NT2/D1 (cell line): ENCODE results near the gene HMGN5.

Experiments used
- DNase-seq: peaks from one replicate; pipeline ENCODE4 v3.0.0-alpha.2; 2011; ENCODE audit warnings: low read depth, low spot score
- H3K27me3 ChIP-seq: 2 replicates; pipeline ENCODE4 v1.6.0; 2011; ENCODE audit warnings: mild to moderate bottlenecking; ENCODE audit not compliant: insufficient read length, insufficient read depth
- H3K36me3 ChIP-seq: 2 replicates; pipeline ENCODE4 v1.6.1; 2011; ENCODE audit warnings: mild to moderate bottlenecking, low read length, mixed read lengths; ENCODE audit not compliant: insufficient read depth, insufficient read length
- H3K4me1 ChIP-seq: 2 replicates; pipeline ENCODE4 v1.5.1; 2011; ENCODE audit not compliant: insufficient read depth, insufficient read length
- H3K4me3 ChIP-seq: 2 replicates; pipeline ENCODE4 v1.5.1; 2011; ENCODE audit warnings: low read depth; ENCODE audit not compliant: insufficient read length
- H3K9ac ChIP-seq: 2 replicates; pipeline ENCODE4 v1.6.0; 2011; ENCODE audit warnings: low read depth; ENCODE audit not compliant: insufficient read length
- H3K9me3 ChIP-seq: 2 replicates; pipeline ENCODE4 v1.5.1; 2011; ENCODE audit warnings: mild to moderate bottlenecking, low read length; ENCODE audit not compliant: insufficient read depth
- SUZ12 ChIP-seq: IDR thresholded peaks from 2 replicates; pipeline ENCODE4 v1.6.1; 2011; ENCODE audit not compliant: insufficient read length, insufficient read depth; ENCODE audit errors: extremely low read depth
- YY1 ChIP-seq: IDR thresholded peaks from 2 replicates; pipeline ENCODE4 v1.6.1; 2011; ENCODE audit not compliant: insufficient read length, insufficient read depth
- ZNF274 ChIP-seq: IDR thresholded peaks from 2 replicates; pipeline ENCODE4 v1.6.1; 2011; ENCODE audit warnings: mild to moderate bottlenecking, low read depth, low read length

HMGN5 gene

DNA sequence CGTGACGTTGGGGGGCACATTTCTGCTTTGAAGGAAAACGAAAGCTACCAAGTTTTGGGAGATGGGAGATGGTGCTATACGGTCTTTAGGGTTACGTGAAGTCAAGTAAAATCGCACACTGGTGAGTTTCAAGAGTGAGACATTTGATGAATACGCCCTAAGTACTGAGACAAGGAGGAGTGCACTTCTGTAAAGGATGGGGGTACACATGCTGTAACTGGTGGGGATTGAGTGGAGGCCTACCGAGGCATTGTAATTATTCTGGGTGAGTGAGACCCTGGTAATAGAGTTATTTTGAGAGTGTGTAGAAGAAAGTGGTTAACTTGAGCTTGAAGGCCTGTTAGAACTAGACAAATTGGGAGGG, 725 bp upstream of the HMGN5 start:
- no peaks in the 10 kb centered on the region for H3K9me3 ChIP-seq
- no peaks in the 10 kb centered on the region for H3K4me1 ChIP-seq
- H3K9ac ChIP-seq = peak overlapping the region; percentile 76
- no peak for DNase-seq
- peak overlapping the region; percentile 60 for H3K4me3 ChIP-seq
- H3K36me3 ChIP-seq = no peaks in the 10 kb centered on the region
- no peaks in the 10 kb centered on the region for H3K27me3 ChIP-seq
- TF ChIP-seq YY1 (no peak), ZNF274 (no peak), SUZ12 (no peak)

GRCh38 chrX:81201071-81201470, 642 bp downstream of the HMGN5 start:
- Histone ChIP-seq H3K4me3 (peak overlapping the region; percentile 60), H3K27me3 (no peaks in the 10 kb centered on the region), H3K36me3 (no peaks in the 10 kb centered on the region), H3K9me3 (no peaks in the 10 kb centered on the region), H3K4me1 (no peaks in the 10 kb centered on the region), H3K9ac (peak overlapping the region; percentile 71)
- TF ChIP-seq ZNF274 (no peak), SUZ12 (no peak), YY1 (no peak)
- no peak for DNase-seq

- DNase-seq = peak; percentile 54
- Histone ChIP-seq H3K4me3 (no peak overlapping the region), H3K4me1 (no peaks in the 10 kb centered on the region), H3K9me3 (no peaks in the 10 kb centered on the region), H3K27me3 (no peaks in the 10 kb centered on the region), H3K36me3 (no peaks in the 10 kb centered on the region), H3K9ac (no peak overlapping the region)
- TF ChIP-seq YY1 (no peak), SUZ12 (no peak), ZNF274 (no peak)
Observed at GRCh38 chrX:81195712-81196111, 6.0 kb downstream of the HMGN5 start.

GRCh38 chrX:81195259-81195658, 6.5 kb downstream of the HMGN5 start:
- DNase-seq = no peak
- TF ChIP-seq ZNF274 (no peak), SUZ12 (no peak), YY1 (no peak)
- no peaks in the 10 kb centered on the region for H3K36me3 ChIP-seq

GRCh38 chrX:81174286-81174685, 27.4 kb downstream of the HMGN5 start:
- Histone ChIP-seq H3K27me3 (no peaks in the 10 kb centered on the region), H3K4me3 (no peak overlapping the region), H3K9me3 (no peaks in the 10 kb centered on the region), H3K36me3 (no peaks in the 10 kb centered on the region), H3K9ac (no peak overlapping the region), H3K4me1 (no peaks in the 10 kb centered on the region)
- no peak for TF ChIP-seq YY1
- TF ChIP-seq ZNF274 = no peak
- no peak for TF ChIP-seq SUZ12
- DNase-seq = no peak

More at GRCh38 chrX:81195259-81195658, 6.5 kb downstream of the HMGN5 start:
- Histone ChIP-seq H3K4me3 (no peak overlapping the region), H3K9ac (no peak overlapping the region), H3K9me3 (no peaks in the 10 kb centered on the region), H3K4me1 (no peaks in the 10 kb centered on the region), H3K27me3 (no peaks in the 10 kb centered on the region)

GRCh38 chrX:81168391-81168790, 33.3 kb downstream of the HMGN5 start:
- Histone ChIP-seq H3K4me3 (no peak overlapping the region), H3K27me3 (no peaks in the 10 kb centered on the region)
- TF ChIP-seq ZNF274 (no peak), YY1 (no peak), SUZ12 (no peak)

DNA sequence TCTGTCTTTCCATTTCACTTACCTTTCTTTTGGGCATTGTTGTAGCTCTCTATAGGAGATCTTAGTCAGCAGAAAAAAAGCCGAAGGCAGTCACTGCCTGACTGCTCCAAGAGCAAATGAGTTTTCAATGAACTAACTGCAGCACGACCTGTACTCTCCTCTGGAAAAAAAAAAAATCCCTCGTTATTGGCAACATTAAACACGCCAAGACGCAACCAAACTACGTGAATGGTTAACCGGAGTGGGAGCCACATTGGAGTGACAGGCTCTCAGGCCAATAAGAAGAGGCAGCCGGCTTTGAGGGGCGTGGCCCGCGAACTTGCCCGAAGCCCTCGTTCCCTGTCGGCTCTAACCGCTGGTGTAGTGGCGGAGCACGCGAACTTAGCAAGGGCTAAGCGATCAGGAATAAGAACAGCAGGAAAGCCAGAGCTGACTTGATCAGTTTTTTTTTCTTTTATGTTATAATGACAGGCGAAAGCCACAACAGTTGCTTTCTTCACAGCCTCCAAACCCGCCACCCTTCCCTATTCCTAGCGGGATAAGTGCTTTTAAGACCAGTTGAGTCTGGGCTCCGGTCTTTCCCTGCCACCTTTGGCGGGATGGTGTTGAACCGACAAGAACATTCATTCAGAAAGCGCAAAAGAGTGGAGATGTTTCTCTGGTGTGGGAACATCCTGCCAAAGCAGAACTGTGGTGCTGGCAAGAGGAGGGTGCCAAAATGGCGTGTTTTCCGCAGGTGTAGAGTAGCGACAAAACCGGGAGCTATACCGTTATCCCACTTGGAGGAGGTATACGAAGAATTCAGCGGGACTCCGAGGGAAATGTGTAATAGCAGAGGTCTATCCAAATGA, 80.0 kb downstream of the HMGN5 start:
- no peak for TF ChIP-seq YY1
- TF ChIP-seq SUZ12 = no peak
- no peak for TF ChIP-seq ZNF274
- peak; percentile 81 for DNase-seq
- no peaks in the 10 kb centered on the region for H3K4me1 ChIP-seq
- peak overlapping the region; percentile 65 for H3K9ac ChIP-seq
- H3K27me3 ChIP-seq = peaks cover 4% of the 10 kb centered on the region
- no peaks in the 10 kb centered on the region for H3K9me3 ChIP-seq
- H3K36me3 ChIP-seq = no peaks in the 10 kb centered on the region
- peak overlapping the region; percentile 79 for H3K4me3 ChIP-seq

More at GRCh38 chrX:81168391-81168790, 33.3 kb downstream of the HMGN5 start:
- DNase-seq = no peak
- Histone ChIP-seq H3K9ac (no peak overlapping the region), H3K9me3 (no peaks in the 10 kb centered on the region), H3K36me3 (no peaks in the 10 kb centered on the region), H3K4me1 (no peaks in the 10 kb centered on the region)
